Endothelial cell of umbilical vein (primary cell): ENCODE data around the gene THSD7A. TPM values are rescaled to one million over a fixed set of nuclear protein-coding genes. Genes with fewer than 3 reads are reported as not detected.

Source experiments
- BruUV-seq: library from RNA; stranded (reverse); fragments of 400-500 nt; replicated peaks from 2 replicates; lab custom pipeline; 2021; lab: Mats Ljungman, UMichigan
- CTCF ChIA-PET: fragments of 300-600, 350-600 bp; sonication (Branson Sonifier 250); formaldehyde crosslinking; loops from one replicate; lab custom pipeline; 2021; ENCODE audit warnings: antibody characterized with exemption, inconsistent platforms; lab: Charles Lee
- POLR2A ChIA-PET: fragments of 300-600, 350-600 bp; sonication (Branson Sonifier 250); formaldehyde crosslinking; loops from one replicate; lab custom pipeline; 2021; ENCODE audit warnings: antibody characterized with exemption, inconsistent platforms; lab: Charles Lee
- DNase-seq: peaks from one replicate; pipeline ENCODE4 v3.0.0-alpha.2; 2011; ENCODE audit warnings: low read depth, low spot score
- FAIRE-seq: peaks from 2 replicates; lab custom pipeline; 2011; peaks lifted over from hg19 to GRCh38; lab: Jason Lieb, UNC
- H2AFZ ChIP-seq: 2 replicates; pipeline ENCODE4 v1.6.0; 2012; ENCODE audit warnings: low read depth, low read length, control low read depth, inconsistent platforms
- H3K27ac ChIP-seq: 2 replicates; pipeline ENCODE4 v1.5.1; 2011; ENCODE audit warnings: low read depth, mild to moderate bottlenecking, control low read depth, low read length, moderate library complexity; ENCODE audit not compliant: insufficient read depth
- H3K27me3 ChIP-seq, 2 experiments: 2 replicates each; pipeline versions ENCODE4 v1.6.0 to v1.6.1; 2011; ENCODE audit warnings: low read length in 2 of 2, mixed read lengths in 1 of 2; ENCODE audit not compliant: control insufficient read depth in 2 of 2, insufficient read depth in 2 of 2
- H3K36me3 ChIP-seq, 2 experiments: 2 replicates in 1 of 2; 3 replicates in 1 of 2; pipeline ENCODE4 v1.5.1; 2011; ENCODE audit warnings: low read length in 2 of 2, mild to moderate bottlenecking in 1 of 2, moderate library complexity in 1 of 2; ENCODE audit not compliant: control insufficient read depth in 2 of 2, insufficient read depth in 2 of 2; ENCODE audit errors: extremely low read depth in 1 of 2
- H3K4me1 ChIP-seq: 3 replicates; pipeline ENCODE4 v1.5.1; 2011; ENCODE audit warnings: mild to moderate bottlenecking, low read length; ENCODE audit not compliant: control insufficient read depth, insufficient read depth; ENCODE audit errors: extremely low read depth
- H3K4me2 ChIP-seq: 2 replicates; pipeline ENCODE4 v1.6.1; 2011; ENCODE audit warnings: low read length, control low read depth, mixed read lengths; ENCODE audit not compliant: insufficient read depth
- H3K4me3 ChIP-seq, 3 experiments: fragments of 200-600 bp in 1 of 3; sonication (generic), shearing (Covaris generic) in 1 of 3; replicated peaks in 1 of 3; 2 replicates each; pipeline ENCODE4 v1.5.1; 2011 to 2016; ENCODE audit warnings: control low read depth in 3 of 3, low read length in 3 of 3, mild to moderate bottlenecking in 2 of 3, inconsistent platforms in 1 of 3, low read depth in 1 of 3, moderate library complexity in 1 of 3; ENCODE audit not compliant: insufficient read depth in 1 of 3
- H3K79me2 ChIP-seq: 2 replicates; pipeline ENCODE4 v1.6.0; 2012; ENCODE audit warnings: low read length, inconsistent platforms; ENCODE audit not compliant: control insufficient read depth, insufficient read depth
- H3K9ac ChIP-seq: replicated peaks from 2 replicates; pipeline ENCODE3; 2011; ENCODE audit warnings: low read length, control low read depth; ENCODE audit not compliant: insufficient read depth; ENCODE audit errors: extremely low read depth
- H3K9me1 ChIP-seq: replicated peaks from 3 replicates; pipeline ENCODE4 v1.6.0; 2011; ENCODE audit warnings: mild to moderate bottlenecking, low read length; ENCODE audit not compliant: control insufficient read depth, insufficient read depth; ENCODE audit errors: extremely low read depth
- H3K9me3 ChIP-seq: replicated peaks from 2 replicates; pipeline ENCODE4 v1.5.1; 2012; ENCODE audit warnings: low read length, inconsistent platforms; ENCODE audit not compliant: control insufficient read depth, insufficient read depth
- H4K20me1 ChIP-seq: replicated peaks from 2 replicates; pipeline ENCODE3; 2011; ENCODE audit warnings: mild to moderate bottlenecking, low read length; ENCODE audit not compliant: control insufficient read depth, insufficient read depth; ENCODE audit errors: extremely low read depth
- GATA2 ChIP-seq: IDR thresholded peaks from 2 replicates; pipeline ENCODE4 v1.7.0; 2011; ENCODE audit warnings: low read depth, mild to moderate bottlenecking, moderate library complexity, mixed read lengths, low read length; ENCODE audit not compliant: insufficient read length, insufficient read depth
- POLR2A ChIP-seq: IDR thresholded peaks from 2 replicates; pipeline ENCODE4 v1.6.1; 2012; ENCODE audit warnings: low read depth, mild to moderate bottlenecking, control low read depth, low read length
- POLR2AphosphoS5 ChIP-seq: IDR thresholded peaks from 2 replicates; pipeline ENCODE4 v1.6.1; 2012; ENCODE audit warnings: low read depth, mild to moderate bottlenecking, control low read depth, low read length, moderate library complexity; ENCODE audit not compliant: insufficient read depth
- dilution Hi-C: fragments of 300-500 bp; cut with MboI; formaldehyde crosslinking; loops from one replicate; pipeline ENCODE4 v1.15.0; 2019; ENCODE audit warnings: low sequenced_read_pairs; ENCODE audit not compliant: extremely low pct_ligation_motif_present
- intact Hi-C: fragments of 100-400 bp; cut with micrococcal nuclease; formaldehyde crosslinking; loops from one replicate; pipeline ENCODE4 v1.10.0; 2022
- polyA plus RNA-seq, 4 experiments: library from polyadenylated mRNA; depleted of rRNA in 3 of 4; stranded (reverse) in 3 of 4; unstranded in 1 of 4; fragments of >200 nt; gene quantifications; 2 replicates each; pipeline versions ENCODE4 v1.2.1 to v1.2.3, GENCODE V29; 2011 to 2012; ENCODE audit warnings: missing spikeins in 1 of 4
- total RNA-seq: library from RNA; stranded (reverse); gene quantifications from 2 replicates; pipeline ENCODE4 v1.2.3, GENCODE V29; 2021
- TF ChIP-seq, protein P1 (sequence below), 2 donors: IDR thresholded peaks; 1 replicate in 1 of 2; 2 replicates in 1 of 2; pipeline ENCODE4 v1.5.1; 2011; ENCODE audit warnings: low read length in 2 of 2, mild to moderate bottlenecking in 2 of 2, moderate library complexity in 2 of 2, control low read depth in 1 of 2, inconsistent platforms in 1 of 2, low read depth in 1 of 2; ENCODE audit not compliant: insufficient read depth in 1 of 2; ENCODE audit errors: extremely low read depth in 1 of 2

Gene THSD7A
- total and polyA plus RNA-seq, 2 donors (not counting 3 experiments of a cell fraction or from before 2014, with no cell fraction given): 3.3 to 12.7 TPM

DNA sequence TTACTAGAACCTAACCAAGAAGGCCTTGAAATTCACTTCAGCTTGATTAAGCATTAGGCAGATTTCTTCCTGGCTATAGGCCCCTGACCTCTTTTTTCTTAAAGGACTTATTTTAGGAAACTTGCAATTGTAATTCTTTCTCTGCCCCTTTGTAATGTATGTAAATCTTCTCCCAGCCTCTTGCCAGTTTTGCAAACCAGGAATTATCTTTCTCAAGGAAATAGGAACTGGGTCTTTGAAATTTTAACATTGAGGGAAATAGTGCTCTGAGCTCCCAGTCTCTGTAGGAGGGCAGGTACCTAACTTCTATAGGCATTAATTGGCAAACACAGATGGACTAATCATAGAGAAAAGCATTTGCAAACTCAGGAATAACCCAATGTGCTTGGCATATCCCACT, 342.7 kb downstream of the THSD7A start:
- no peak overlapping the region for H3K9ac ChIP-seq
- dilution Hi-C loops: no loop called here
- DNase-seq (no peak), FAIRE-seq (no peak)
- H3K9me3 ChIP-seq: no peaks in the 10 kb centered on the region
- no peak overlapping the region for H2AFZ ChIP-seq
- intact Hi-C loops: no loop called here
- ChIA-PET CTCF (no interaction called here), POLR2A (no interaction called here)
- H3K79me2 ChIP-seq: no peaks in the 10 kb centered on the region
- TF ChIP-seq POLR2A: no peak
- TF ChIP-seq GATA2: no peak
- no TSS peak for BruUV-seq
- no peaks in the 10 kb centered on the region for H3K36me3 ChIP-seq
- H3K27me3 ChIP-seq: no peaks in the 10 kb centered on the region
- H3K9me1 ChIP-seq: no peaks in the 10 kb centered on the region
- no peak overlapping the region for H3K27ac ChIP-seq
- peaks cover 3% of the 10 kb centered on the region for H3K4me1 ChIP-seq
- H3K4me2 ChIP-seq: no peak overlapping the region
- H3K4me3 ChIP-seq: no peak overlapping the region
- H4K20me1 ChIP-seq: no peaks in the 10 kb centered on the region

DNA sequence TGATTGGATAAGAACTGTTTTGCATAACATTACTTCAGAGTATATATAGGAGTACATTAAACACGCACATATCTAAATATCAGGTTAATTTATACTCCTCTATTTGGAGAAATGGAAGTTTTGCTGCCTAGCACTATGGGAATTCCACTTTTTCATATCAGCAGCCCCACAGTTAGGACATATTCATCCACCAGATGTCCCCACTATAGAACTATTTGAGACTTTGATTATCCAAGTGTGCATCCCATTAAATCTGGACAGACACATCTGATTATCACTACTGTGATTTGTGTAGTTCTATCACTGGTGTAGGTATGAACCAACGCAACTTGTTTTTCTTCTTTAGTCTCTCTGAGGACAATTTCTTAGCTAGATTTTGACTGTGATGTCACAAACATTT, 345.7 kb downstream of the THSD7A start:
- CTCF ChIA-PET: interaction anchor here (0.7 to 0.9 kb wide), 2 partner anchors 345 to 347 kb away, joined by 3 read pairs; no protein-coding TSS in a partner anchor
- H3K36me3 ChIP-seq: peaks cover 0 to 2% of the 10 kb centered on the region in 2 experiments
- DNase-seq (peak; percentile 22), FAIRE-seq (no peak)
- no peak overlapping the region for H3K4me3 ChIP-seq
- POLR2A ChIA-PET: no interaction called here
- no peaks in the 10 kb centered on the region for H3K27me3 ChIP-seq
- dilution Hi-C loops: no loop called here
- no peaks in the 10 kb centered on the region for H3K9me3 ChIP-seq
- no peak overlapping the region for H2AFZ ChIP-seq
- intact Hi-C loops: no loop called here
- no peaks in the 10 kb centered on the region for H3K79me2 ChIP-seq
- H3K4me2 ChIP-seq: no peak overlapping the region
- TF ChIP-seq, protein P1, sequence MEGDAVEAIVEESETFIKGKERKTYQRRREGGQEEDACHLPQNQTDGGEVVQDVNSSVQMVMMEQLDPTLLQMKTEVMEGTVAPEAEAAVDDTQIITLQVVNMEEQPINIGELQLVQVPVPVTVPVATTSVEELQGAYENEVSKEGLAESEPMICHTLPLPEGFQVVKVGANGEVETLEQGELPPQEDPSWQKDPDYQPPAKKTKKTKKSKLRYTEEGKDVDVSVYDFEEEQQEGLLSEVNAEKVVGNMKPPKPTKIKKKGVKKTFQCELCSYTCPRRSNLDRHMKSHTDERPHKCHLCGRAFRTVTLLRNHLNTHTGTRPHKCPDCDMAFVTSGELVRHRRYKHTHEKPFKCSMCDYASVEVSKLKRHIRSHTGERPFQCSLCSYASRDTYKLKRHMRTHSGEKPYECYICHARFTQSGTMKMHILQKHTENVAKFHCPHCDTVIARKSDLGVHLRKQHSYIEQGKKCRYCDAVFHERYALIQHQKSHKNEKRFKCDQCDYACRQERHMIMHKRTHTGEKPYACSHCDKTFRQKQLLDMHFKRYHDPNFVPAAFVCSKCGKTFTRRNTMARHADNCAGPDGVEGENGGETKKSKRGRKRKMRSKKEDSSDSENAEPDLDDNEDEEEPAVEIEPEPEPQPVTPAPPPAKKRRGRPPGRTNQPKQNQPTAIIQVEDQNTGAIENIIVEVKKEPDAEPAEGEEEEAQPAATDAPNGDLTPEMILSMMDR (IDR thresholded peaks at IDR 0.05; ENCODE audit: extremely low read depth in 1 of 2, insufficient read depth in 1 of 2, low read depth in 1 of 2, low read length in 2 of 2): peak in 1 of 2 donors; percentile 4
- TF ChIP-seq POLR2AphosphoS5: no peak
- H4K20me1 ChIP-seq: no peaks in the 10 kb centered on the region
- no peaks in the 10 kb centered on the region for H3K9me1 ChIP-seq
- no peaks in the 10 kb centered on the region for H3K4me1 ChIP-seq
- no TSS peak for BruUV-seq
- H3K9ac ChIP-seq: no peak overlapping the region
- H3K27ac ChIP-seq: no peak overlapping the region
